OCI-M2 (cell line): ENCODE results near the gene NRXN2.

Experiments used
- DNase-seq: peaks from one replicate; lab custom pipeline; 2025; ENCODE audit not compliant: unreplicated experiment; lab: John Stamatoyannopoulos, UW

The NRXN2 gene

GRCh38 chr11:64723117-64723906 is at the start of gene NRXN2:
Gene NRXN2, minus strand, starts transcription at chr11:64723197. Its CDS starts 9,498 bp downstream, at chr11:64713699.
- no peak for DNase-seq

DNA sequence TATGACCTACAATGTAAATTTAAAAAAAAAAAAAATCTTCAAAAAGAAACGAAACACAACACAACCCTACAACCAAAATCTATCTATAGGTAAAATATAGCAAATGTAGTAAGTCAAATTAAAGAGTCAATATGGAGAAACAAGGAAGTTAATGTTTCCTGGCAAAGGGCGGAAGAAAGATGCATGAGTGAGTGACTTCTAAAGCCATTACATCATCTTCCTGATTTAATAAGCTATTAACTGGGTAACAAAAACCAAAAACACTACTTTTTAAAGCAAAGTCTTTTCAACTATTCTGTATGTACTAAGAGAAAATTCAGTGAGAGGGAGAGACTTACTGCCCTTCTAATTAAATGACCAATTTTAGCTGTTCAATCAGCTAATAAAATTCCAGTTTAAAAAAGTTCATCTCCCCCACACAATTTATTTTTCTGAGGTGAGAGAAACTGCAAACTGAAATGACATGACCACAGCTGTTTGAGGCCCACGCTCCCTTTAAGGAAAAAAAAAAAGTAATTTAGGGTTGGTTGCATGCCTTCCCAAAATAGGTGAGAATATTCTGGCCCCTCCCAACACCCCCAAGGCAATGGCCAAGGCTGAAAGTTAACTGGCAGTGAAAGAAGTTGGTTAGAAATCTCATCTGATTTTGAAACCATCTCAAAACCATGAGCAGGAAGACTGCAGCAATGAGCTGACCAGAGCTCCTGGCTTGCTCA is 49.5 kb upstream of the NRXN2 start:
- DNase-seq: no peak

- no peak for DNase-seq
Observed at GRCh38 chr11:64771861-64772260, 48.9 kb upstream of the NRXN2 start.

DNA sequence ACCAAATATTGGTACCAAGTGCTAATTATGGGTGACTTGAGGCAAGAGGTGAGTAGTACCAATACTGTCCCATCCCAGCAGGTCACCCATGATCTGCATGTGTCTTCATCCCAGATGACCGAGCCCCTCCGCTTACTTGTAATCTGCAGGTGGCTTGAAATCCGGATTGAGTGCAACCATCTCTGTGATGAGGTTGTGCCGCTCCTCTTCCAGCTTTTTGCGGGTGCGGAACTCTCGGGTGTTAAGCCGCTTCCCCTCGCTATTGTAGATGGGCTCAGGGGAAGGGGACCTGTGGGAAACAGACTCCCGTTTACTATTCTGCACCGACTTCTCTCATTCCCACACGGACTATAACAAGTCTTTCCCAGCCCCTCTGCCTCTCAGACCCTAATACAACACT is 47.1 kb upstream of the NRXN2 start:
- no peak for DNase-seq

- DNase-seq: no peak
Observed at GRCh38 chr11:64769283-64769682, 46.3 kb upstream of the NRXN2 start.

DNA sequence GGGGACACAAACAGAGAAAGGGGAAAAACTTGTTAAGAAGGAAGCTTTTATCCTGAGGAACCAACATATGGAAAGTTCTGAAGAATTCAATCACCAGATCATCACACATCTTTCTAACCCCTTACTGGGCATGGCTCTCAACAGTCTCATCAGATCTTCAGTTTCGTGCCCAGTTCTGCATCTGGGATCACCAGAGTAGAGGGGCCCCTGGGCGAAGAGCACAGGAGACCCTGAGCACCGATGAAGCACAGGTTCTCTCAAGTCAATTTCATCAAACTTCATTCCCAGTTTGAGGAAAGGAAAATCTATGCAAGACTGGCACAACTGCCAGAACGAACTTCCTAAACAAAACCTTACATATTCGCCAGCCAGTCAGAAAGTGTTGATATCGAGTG is 45.3 kb upstream of the NRXN2 start:
- DNase-seq: no peak

- DNase-seq: no peak
Observed at GRCh38 chr11:64767344-64768299, 44.6 kb upstream of the NRXN2 start.

GRCh38 chr11:64766881-64767280 is 43.9 kb upstream of the NRXN2 start:
- DNase-seq: no peak

GRCh38 chr11:64765851-64766665 is 43.1 kb upstream of the NRXN2 start:
- no peak for DNase-seq

DNA sequence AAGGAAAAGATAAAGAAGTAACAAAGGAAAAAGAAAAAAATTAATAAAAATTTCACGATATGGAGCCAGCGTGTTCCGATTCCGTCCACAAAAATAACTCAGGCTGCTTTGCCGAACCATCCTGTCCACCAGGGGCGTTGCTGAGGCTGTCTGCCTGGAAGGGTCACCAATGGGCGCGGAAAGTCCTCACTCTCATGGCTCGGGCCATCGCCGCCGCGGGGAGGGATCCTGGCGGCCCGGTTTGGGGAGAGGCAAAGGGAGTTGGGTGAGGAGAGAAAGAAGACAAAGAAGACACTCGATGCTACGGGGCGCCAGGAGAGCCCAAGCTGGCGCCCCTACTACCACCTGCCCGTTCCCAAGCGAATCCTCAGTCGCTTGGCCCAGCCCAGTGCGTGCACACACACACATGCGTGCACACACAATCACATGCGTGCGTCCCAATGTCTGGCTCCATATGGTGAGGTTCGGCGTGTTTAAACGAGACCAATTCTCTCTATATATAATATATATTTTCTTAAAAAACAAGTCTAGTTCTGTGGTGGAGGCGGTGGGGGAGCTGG is 42.4 kb upstream of the NRXN2 start:
- DNase-seq: no peak

DNA sequence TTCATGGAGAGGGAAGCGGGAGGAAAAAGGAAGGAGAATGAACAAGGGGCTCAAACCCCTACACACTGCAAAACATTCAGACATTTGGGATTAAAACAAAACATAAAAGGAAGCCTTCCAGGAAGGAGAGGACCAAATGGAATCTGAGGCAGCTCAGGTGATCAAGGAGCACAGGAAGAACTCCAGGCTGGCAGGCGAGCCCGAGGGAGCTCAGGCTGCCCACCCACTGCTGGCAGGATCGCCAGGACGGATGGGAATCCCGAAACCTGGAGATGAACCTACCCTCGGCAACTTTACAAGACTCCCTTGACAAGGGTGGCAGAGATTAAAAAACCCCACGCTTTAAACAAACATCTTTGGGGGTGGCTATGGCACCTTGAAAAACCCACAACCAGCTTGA is 41.8 kb upstream of the NRXN2 start:
- no peak for DNase-seq

DNA sequence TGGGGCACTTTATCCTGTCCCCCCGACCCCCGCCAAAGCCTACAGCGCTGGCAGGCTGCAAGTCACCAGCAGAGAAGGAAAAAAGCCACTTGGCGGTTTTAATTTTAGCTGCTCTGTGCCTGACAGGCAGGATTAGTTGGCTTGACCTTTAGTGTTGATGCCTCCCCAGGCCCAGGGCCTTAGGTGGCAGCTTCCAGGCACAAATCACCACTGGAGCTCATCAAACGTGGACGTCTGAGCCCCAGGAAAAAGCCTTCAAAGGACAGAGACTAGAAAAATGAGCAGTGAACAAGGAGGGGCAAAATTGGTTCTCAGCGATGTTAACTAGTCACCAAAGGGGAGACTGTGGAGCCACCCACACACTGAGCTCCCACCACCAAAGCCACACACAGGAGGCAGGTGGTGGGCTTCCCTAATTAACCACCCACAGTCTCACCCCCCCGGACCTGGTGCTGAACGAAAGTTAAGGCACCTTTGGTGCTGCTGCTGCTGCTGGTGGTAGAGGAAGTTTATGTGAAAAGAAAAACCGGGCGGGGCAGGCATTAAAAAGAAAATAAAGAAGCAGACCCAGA is 41.1 kb upstream of the NRXN2 start:
- DNase-seq: no peak

DNA sequence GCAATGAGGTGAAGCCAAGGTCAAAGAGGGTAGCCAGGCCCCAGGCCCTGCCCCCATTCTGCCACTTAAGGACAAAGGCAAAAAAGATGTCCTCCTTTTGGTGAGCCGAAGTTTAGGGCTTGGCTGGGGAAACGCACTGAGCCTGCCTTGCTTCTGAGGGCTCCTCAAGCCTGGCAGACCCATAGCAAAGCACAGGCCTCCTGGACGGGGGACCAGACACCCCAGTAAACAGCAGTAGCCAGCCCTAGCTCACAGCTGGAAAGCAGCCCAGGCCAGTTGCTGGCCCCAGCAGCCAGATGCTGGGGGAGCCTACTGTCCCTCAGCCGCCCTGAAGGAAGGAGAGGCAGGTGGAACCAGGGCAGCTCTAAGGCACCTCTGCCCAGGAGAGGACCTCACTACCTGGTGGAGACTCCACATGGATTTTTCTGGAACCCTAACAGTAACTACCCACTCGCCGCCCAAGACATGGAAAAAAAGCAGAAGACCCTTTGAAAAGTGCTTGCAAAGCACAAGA is 40.6 kb upstream of the NRXN2 start:
- no peak for DNase-seq

DNA sequence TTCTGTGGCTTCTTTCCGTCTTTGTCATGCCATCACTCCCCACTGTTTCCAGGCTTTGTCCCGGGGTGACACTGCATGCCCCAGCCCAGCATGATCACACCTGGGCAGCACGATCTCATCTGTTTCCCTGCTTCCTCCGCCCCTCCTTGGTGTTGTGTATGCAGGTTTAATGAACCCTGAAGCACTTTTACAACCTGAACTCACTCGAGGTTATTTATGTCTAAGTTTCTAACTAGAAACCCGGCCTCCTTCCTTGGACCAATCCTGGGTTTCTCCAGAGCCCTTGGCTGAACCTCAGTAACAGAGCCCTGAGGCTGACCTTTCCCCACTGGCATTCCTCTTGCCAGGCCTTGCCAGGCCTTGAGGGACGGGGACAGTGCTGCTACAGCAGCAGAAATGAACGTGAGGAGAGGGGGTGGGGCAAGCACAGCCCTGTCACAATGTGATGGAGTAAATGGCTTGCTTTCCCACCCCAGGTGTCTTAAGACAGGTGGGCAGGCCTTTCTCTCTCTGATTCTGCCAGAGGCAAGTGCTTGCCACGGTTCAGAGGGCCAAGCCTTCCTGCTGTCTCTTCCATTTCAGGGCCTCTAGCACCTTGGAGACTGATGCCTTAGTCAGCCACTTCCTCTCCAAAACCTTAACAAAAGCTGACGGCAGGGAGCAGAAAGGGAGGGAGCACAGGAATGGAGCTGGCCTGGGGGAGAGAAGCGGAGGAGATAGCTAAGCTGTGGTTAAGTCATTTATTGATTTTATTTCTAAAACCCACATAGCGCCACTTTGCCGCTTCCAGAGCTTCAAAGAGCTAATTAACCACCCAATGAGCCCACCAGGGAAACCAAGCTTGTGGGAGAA is 39.9 kb upstream of the NRXN2 start:
- DNase-seq: no peak

DNA sequence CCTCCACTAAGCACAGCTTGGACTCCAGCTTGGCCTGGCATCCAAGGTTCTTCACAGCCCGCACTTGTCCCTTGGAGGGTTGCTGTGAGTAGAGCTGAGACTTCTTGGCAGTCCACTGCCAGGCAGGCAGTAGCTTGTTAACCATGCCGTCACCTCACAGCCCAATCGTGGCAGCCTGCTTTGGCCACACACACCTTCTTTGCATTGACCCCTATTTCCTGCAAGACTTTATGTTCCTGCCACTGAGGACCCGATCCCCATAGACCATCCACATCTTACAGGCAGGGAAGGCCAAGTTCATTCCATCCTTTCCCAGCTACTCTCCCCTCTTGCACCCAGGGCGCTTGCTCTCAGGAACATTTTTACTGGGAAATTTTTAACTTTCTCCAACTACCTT is 39.3 kb upstream of the NRXN2 start:
- no peak for DNase-seq

DNA sequence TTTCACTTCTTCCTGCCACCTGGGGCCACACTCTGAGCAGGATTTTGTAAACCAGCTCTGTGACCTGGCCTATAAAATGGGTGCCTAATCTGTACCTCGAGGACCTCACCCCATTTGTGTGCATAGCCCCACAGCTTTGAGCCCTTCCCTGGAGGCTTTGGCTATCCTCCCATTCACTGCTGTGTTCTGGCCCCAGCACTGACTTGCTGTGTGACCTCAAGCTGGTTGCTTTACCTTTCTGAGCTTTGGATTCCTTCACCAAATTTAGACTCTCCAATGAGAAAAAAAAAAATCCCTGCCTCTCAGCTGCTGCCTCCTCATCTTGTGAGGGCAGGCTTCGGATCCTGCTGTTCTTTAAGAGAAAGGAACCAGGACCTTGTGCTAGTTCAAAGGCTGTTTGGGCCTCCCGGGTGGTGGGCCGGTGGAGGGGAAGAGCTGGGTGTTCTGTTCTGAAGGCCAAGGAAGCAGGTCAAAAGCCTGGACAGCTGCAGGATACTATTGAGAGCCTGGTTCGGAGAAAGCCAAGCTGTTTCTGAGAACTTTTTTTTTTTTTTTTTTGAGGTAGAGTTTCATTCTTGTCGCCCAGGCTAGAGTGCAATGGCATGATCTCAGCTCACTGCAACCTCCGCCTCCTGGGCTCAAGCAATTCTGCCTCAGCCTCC is 37.9 kb upstream of the NRXN2 start:
- no peak for DNase-seq

GRCh38 chr11:64759722-64760719 is 37.0 kb upstream of the NRXN2 start, which contains the start of gene PYGM:
Gene PYGM, minus strand, starts transcription at chr11:64759974. Its CDS starts 76 bp downstream, at chr11:64759898.
- DNase-seq: no peak
